ENCODE results near the gene DOCK1. TPM values are rescaled to one million over a fixed set of nuclear protein-coding genes. Genes with fewer than 3 reads are reported as not detected.

Gene DOCK1
- polyA plus RNA-seq, 1 donor from 2014 or later: 2.7 TPM

- Histone ChIP-seq H3K9ac (ENCODE audit: low read length) (peak overlapping the region; percentile 36), H3K79me2 (replicated peaks; ENCODE audit: insufficient read depth, low read length) (no peaks in the 10 kb centered on the region), H3K9me3 (ENCODE audit: low read length) (no peaks in the 10 kb centered on the region), H3F3A (ENCODE audit: insufficient read depth, low read length, poor library complexity, severe bottlenecking) (no peaks in the 10 kb centered on the region), H3K36me3 (ENCODE audit: insufficient read depth, low read length) (no peaks in the 10 kb centered on the region), H3K27ac (ENCODE audit: low read length) (peak overlapping the region; percentile 73), H3K4me2 (ENCODE audit: low read length) (peak overlapping the region; percentile 42), H3K9me2 (ENCODE audit: insufficient read depth, low read length) (no peaks in the 10 kb centered on the region), H3K4me3 (ENCODE audit: low read length) (peak overlapping the region; percentile 19), H2AFZ (ENCODE audit: low read depth, low read length) (no peak overlapping the region), H4K20me1 (ENCODE audit: insufficient read depth) (no peaks in the 10 kb centered on the region), H3K27me3 (ENCODE audit: insufficient read depth, low read depth, low read length) (no peaks in the 10 kb centered on the region)
- TF ChIP-seq SMC3 (conservative IDR thresholded peaks at IDR 0.05; ENCODE audit: poor library complexity) (peak; percentile 37), RAD21 (conservative IDR thresholded peaks at IDR 0.05) (peak; percentile 43), EZH2 (IDR thresholded peaks at IDR 0.05; ENCODE audit: borderline replicate concordance, insufficient read depth, low read length, poor library complexity, severe bottlenecking) (no peak), EP300 (conservative IDR thresholded peaks at IDR 0.05; ENCODE audit: poor library complexity, severe bottlenecking) (no peak), CTCF (IDR thresholded peaks at IDR 0.05; ENCODE audit: poor library complexity, severe bottlenecking) (peak; percentile 22)
Observed at GRCh38 chr10:127034034-127034633, 128.9 kb downstream of the DOCK1 start.

GRCh38 chr10:127034790-127035189 lies 129.6 kb downstream of the DOCK1 start:
- Histone ChIP-seq H3K9me2 (ENCODE audit: insufficient read depth, low read length) (no peaks in the 10 kb centered on the region), H3F3A (ENCODE audit: insufficient read depth, low read length, poor library complexity, severe bottlenecking) (no peaks in the 10 kb centered on the region), H3K36me3 (ENCODE audit: insufficient read depth, low read length) (no peaks in the 10 kb centered on the region), H3K27me3 (ENCODE audit: insufficient read depth, low read depth, low read length) (no peaks in the 10 kb centered on the region), H3K4me3 (ENCODE audit: low read length) (peak overlapping the region; percentile 19), H3K27ac (ENCODE audit: low read length) (peak overlapping the region; percentile 73), H3K4me2 (ENCODE audit: low read length) (peak overlapping the region; percentile 44), H4K20me1 (ENCODE audit: insufficient read depth) (no peaks in the 10 kb centered on the region), H3K9me3 (ENCODE audit: low read length) (no peaks in the 10 kb centered on the region), H2AFZ (ENCODE audit: low read depth, low read length) (peak overlapping the region; percentile 1), H3K79me2 (replicated peaks; ENCODE audit: insufficient read depth, low read length) (no peaks in the 10 kb centered on the region), H3K9ac (ENCODE audit: low read length) (peak overlapping the region; percentile 36)
- TF ChIP-seq RAD21 (conservative IDR thresholded peaks at IDR 0.05) (peak; percentile 34), SMC3 (conservative IDR thresholded peaks at IDR 0.05; ENCODE audit: poor library complexity) (peak; percentile 25), CTCF (IDR thresholded peaks at IDR 0.05; ENCODE audit: poor library complexity, severe bottlenecking) (no peak), POLR2AphosphoS5 (IDR thresholded peaks at IDR 0.05) (peak; percentile 42), REST (IDR thresholded peaks at IDR 0.05; ENCODE audit: borderline replicate concordance) (peak; percentile 91), MXI1 (conservative IDR thresholded peaks at IDR 0.05; ENCODE audit: poor library complexity, severe bottlenecking) (no peak), EZH2 (IDR thresholded peaks at IDR 0.05; ENCODE audit: borderline replicate concordance, insufficient read depth, low read length, poor library complexity, severe bottlenecking) (no peak), EP300 (conservative IDR thresholded peaks at IDR 0.05; ENCODE audit: poor library complexity, severe bottlenecking) (peak; percentile 84)

All from neural cell (in vitro differentiated cells).